ENCODE data around the gene ZNF597.

DNA sequence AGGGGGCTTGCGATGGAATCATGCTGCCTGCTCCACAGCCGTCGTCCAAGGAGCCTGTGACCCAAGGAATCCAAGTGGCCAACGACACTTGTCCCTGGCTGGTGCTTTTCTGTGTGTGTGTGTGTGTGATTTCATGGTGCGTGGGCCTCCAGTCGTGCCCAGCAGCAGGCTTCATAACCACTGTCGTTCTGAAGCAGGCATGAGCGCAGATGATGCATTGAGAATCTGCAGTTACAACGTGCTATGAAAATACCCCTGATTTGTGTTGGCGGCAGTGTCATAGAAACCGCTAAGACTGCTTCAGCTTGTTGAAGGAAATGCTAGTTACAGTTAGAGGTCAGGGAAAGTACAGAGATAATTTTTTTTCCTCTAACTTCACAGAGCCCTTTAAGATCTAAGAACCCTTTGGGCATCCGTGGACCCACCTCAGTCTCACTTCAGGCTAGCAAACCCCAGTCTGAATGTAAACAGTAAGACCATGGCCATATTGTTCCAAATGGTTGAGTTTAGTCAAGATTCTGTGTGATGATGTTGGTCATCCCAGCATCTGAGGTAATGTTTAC, 36.4 kb upstream of the ZNF597 start:
- TF ChIP-seq POLR2A (IDR thresholded peaks at IDR 0.05) (no peak), CTCF (IDR thresholded peaks at IDR 0.05 in 4 of 5, conservative IDR thresholded peaks at IDR 0.05 in 1 of 5) (no peak)
